ENCODE measurements around the gene HHAT. TPM values are rescaled to one million over a fixed set of nuclear protein-coding genes. Genes with fewer than 3 reads are reported as not detected.

The HHAT gene
- total and polyA plus RNA-seq, 2 donors (not counting 3 experiments of a cell fraction or from before 2014, with no cell fraction given), result 2.4 to 4.3 TPM

- no peak for TF ChIP-seq POLR2A (IDR thresholded peaks at IDR 0.05; ENCODE audit: low read depth, low read length)
- TF ChIP-seq, protein P1, sequence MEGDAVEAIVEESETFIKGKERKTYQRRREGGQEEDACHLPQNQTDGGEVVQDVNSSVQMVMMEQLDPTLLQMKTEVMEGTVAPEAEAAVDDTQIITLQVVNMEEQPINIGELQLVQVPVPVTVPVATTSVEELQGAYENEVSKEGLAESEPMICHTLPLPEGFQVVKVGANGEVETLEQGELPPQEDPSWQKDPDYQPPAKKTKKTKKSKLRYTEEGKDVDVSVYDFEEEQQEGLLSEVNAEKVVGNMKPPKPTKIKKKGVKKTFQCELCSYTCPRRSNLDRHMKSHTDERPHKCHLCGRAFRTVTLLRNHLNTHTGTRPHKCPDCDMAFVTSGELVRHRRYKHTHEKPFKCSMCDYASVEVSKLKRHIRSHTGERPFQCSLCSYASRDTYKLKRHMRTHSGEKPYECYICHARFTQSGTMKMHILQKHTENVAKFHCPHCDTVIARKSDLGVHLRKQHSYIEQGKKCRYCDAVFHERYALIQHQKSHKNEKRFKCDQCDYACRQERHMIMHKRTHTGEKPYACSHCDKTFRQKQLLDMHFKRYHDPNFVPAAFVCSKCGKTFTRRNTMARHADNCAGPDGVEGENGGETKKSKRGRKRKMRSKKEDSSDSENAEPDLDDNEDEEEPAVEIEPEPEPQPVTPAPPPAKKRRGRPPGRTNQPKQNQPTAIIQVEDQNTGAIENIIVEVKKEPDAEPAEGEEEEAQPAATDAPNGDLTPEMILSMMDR (IDR thresholded peaks at IDR 0.05; ENCODE audit: extremely low read depth in 1 of 2, insufficient read depth in 1 of 2, low read depth in 1 of 2, low read length in 2 of 2), result no peak
- TF ChIP-seq POLR2AphosphoS5 (IDR thresholded peaks at IDR 0.05; ENCODE audit: insufficient read depth, low read depth, low read length), result no peak
- TF ChIP-seq GATA2 (IDR thresholded peaks at IDR 0.05; ENCODE audit: insufficient read depth, insufficient read length, low read depth, low read length), result no peak
- no peak for TF ChIP-seq MAX (IDR thresholded peaks at IDR 0.05; ENCODE audit: insufficient read depth, insufficient read length)
- no peak for TF ChIP-seq JUN (IDR thresholded peaks at IDR 0.05; ENCODE audit: borderline replicate concordance, insufficient read depth, insufficient read length, low read depth)
- TF ChIP-seq FOS (IDR thresholded peaks at IDR 0.05; ENCODE audit: borderline replicate concordance, insufficient read depth, low read length), result no peak
- TF ChIP-seq EZH2 (IDR thresholded peaks at IDR 0.05; ENCODE audit: borderline replicate concordance, low read depth, low read length, severe bottlenecking), result no peak
- TF ChIP-seq MYC (IDR thresholded peaks at IDR 0.05; ENCODE audit: low read depth, low read length), result no peak
- H3K9me3 ChIP-seq (replicated peaks; ENCODE audit: control insufficient read depth, insufficient read depth, low read length), result no peaks in the 10 kb centered on the region
- H3K36me3 ChIP-seq (ENCODE audit: control insufficient read depth in 2 of 2, extremely low read depth in 1 of 2, insufficient read depth in 2 of 2, low read length in 2 of 2), result no peaks in the 10 kb centered on the region
- H3K9me1 ChIP-seq (replicated peaks; ENCODE audit: control insufficient read depth, extremely low read depth, insufficient read depth, low read length), result no peaks in the 10 kb centered on the region
- no peak overlapping the region for H3K4me2 ChIP-seq (ENCODE audit: insufficient read depth, low read length)
- H3K27ac ChIP-seq (ENCODE audit: insufficient read depth, low read depth, low read length), result no peak overlapping the region
- BruUV-seq (replicated peaks), result no TSS peak
- no peak overlapping the region for H3K9ac ChIP-seq (replicated peaks; ENCODE audit: extremely low read depth, insufficient read depth, low read length)
- no peak for DNase-seq (ENCODE audit: low read depth, low spot score)
- no peaks in the 10 kb centered on the region for H3K79me2 ChIP-seq (ENCODE audit: control insufficient read depth, insufficient read depth, low read length)
- no peak for FAIRE-seq
- POLR2A ChIA-PET, result no interaction called here
- no peaks in the 10 kb centered on the region for H4K20me1 ChIP-seq (replicated peaks; ENCODE audit: control insufficient read depth, extremely low read depth, insufficient read depth, low read length)
- H2AFZ ChIP-seq (ENCODE audit: low read depth, low read length), result no peak overlapping the region
- no peaks in the 10 kb centered on the region for H3K27me3 ChIP-seq (ENCODE audit: control insufficient read depth in 2 of 2, insufficient read depth in 2 of 2, low read length in 2 of 2)
- H3K4me1 ChIP-seq (ENCODE audit: control insufficient read depth, extremely low read depth, insufficient read depth, low read length), result no peaks in the 10 kb centered on the region
- no peak overlapping the region for H3K4me3 ChIP-seq (replicated peaks in 1 of 3; ENCODE audit: insufficient read depth in 1 of 3, low read depth in 1 of 3, low read length in 3 of 3)
- dilution Hi-C loops (cut with MboI; ENCODE audit: extremely low pct_ligation_motif_present, low sequenced_read_pairs), result no loop called here
- CTCF ChIA-PET, result no interaction called here
- intact Hi-C loops (cut with micrococcal nuclease), result no loop called here
Measured at GRCh38 chr1:210465150-210465549, 136.4 kb downstream of the HHAT start.
